Measurements from ENCODE around the gene PFN4.
A peak's percentile ranks its signal among the peaks of the same experiment; 100 is the strongest.

Gene PFN4

GRCh38 chr2:24076849-24077534 is 46.1 kb downstream of the PFN4 start:
- DNase-seq: no peak

- peak; percentile 98 for DNase-seq
These were observed 47.0 kb downstream of the PFN4 start, which contains the start of gene SF3B6 for GRCh38 chr2:24075915-24076848. TSS of gene SF3B6 (minus strand) at chr2:24076326. CDS start at chr2:24076229, 97 bp downstream.

DNA sequence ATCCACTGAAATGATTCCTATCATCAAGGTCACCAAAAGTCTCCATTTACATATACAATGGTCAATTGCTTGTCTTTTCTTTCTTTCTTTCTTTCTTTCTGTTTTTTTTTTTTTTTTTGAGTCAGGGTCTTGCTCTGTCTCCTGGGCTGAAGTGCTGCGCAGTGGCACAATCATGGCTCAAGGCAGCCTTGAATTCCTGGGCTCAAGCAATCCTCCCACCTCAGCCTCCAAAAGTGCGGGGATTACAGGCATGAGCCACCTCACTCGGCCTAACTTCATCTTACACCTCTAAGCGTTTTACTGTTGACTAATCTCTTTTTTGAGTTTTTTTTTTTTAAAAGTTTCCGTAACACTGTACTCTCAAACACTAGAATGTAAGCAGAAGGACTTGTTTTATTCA is 47.9 kb downstream of the PFN4 start:
- no peak for DNase-seq

GRCh38 chr2:24073816-24074215 is 49.3 kb downstream of the PFN4 start:
- DNase-seq: no peak

DNA sequence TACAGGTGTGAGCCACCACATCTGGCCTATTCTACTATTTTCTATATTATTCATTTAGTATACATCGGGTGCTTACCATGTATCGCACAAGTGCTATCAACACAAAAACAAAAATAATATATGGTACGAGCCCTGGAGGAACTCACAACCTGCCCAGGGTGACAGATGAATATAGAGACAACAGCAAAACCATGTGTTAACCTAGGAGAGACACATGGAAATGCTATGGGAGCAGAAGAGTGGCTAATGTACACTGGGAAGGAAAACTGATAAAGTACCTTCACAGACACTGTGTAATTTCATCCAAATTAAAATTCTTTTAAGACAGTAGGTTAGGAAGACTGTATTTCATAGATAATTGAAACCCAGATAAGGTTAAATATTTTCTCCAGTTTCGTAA is 50.9 kb downstream of the PFN4 start:
- no peak for DNase-seq

DNA sequence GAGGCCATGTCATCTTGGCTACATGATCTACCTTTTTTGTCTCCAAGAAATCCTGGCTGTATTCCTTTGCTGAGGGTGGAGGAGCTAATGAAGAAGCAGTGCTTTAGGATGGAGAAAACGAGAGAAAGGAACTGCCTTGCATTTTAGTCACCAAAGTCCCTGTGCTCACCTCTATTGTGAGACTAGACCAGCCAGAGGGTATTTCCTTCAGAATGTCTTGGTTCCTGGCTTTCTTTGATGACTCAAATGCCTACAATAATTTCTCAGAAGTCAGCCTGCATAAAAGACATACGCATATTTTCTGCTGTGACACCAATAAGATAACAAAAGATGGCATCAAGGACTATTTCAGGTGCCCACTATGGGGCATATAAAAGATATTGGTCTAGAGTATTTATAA is 57.8 kb downstream of the PFN4 start:
- DNase-seq: no peak

All from NCI-H2107 (cell line).